Activated CD4-positive, CD25-positive, alpha-beta regulatory T cell treated with anti-CD3 and anti-CD28 coated beads, Interleukin-2, amount 50 U/mL, for 24 hours (primary cell): ENCODE measurements around the gene SGCB.
"Not testable (repeated sequence)": the region's sequence is repeated elsewhere in the genome, so short reads cannot be mapped to it uniquely, and the experiment has no call there.

ENCODE experiments used
- ATAC-seq, 2 donors: fragments of 150-1000 bp; cut with Tn5 transposase; one replicate each; pipeline ENCODE4 v1.10.0; 2021; ENCODE audit warnings: mild to moderate bottlenecking in 1 of 2, moderate library complexity in 1 of 2

Gene SGCB, protein sequence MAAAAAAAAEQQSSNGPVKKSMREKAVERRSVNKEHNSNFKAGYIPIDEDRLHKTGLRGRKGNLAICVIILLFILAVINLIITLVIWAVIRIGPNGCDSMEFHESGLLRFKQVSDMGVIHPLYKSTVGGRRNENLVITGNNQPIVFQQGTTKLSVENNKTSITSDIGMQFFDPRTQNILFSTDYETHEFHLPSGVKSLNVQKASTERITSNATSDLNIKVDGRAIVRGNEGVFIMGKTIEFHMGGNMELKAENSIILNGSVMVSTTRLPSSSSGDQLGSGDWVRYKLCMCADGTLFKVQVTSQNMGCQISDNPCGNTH

DNA sequence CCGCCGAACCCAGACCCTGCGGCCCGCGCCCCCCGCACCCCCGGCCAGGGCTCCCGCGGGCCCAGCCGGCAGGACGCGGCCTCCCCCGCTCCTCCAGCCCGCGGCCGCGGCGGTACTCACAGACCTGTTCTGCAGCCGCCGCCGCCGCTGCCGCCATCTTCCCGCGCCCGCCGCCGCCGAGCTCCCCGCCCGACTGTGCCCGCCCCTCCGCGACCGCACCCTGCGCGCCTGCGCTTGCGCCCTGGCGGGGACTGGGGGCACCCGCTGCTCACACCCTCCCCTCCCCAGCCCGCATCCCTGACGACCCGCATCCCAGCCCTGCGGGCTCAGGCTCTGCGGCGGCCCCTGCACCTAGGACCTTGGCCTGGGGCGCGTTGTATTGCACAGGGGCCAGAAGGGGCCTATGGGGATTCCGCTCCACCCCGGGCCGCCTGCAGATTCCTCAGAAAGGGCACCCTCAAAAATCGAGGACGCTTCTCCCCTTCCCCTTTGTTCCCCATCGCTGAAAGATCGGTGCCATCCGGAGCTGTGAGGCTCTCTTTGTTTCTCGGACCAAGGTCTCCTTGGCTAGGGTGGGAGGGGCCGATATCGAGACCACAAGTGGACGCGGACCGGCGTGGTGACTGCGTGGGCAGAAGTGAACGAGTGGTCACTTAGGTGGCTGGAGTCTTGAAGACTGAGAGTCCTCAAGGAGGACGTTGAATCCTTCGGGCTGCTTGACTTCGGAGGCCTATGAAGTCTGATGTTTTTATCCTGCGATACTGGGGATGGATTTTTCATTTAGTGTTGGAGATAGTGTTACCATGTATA, at the start of gene SGCB:
Gene SGCB, minus strand, starts transcription at position 197 of the 810 bp plus-strand sequence. Its CDS starts 40 bp downstream, at position 157.
- ATAC-seq = peak; percentile 91 to 92

GRCh38 chr4:52086425-52086824, 48.3 kb upstream of the SGCB start:
- not testable (repeated sequence) for ATAC-seq

GRCh38 chr4:52081216-52081615, 43.1 kb upstream of the SGCB start:
- ATAC-seq = no peak

GRCh38 chr4:52079659-52080058, 41.6 kb upstream of the SGCB start:
- ATAC-seq = no peak

DNA sequence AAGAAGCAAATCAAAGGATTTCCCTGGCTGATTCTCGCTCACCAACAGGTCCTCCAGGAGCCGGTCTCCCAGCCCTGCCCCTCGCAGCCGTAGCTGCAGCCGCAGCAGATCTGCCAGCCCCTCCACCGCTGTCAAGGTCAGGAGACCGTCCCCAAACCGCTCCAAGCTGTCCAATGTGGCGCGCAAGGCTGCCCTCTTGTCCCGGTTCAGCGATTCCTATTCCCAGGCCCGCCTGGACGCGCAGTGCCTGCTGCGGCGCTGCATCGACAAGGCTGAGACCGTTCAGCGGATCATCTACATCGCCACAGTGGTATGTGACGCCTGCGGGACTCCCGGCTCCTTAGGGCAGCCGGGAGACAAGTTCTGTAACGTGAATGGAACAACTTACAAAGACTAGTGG, 38.6 kb upstream of the SGCB start:
- ATAC-seq = no peak

DNA sequence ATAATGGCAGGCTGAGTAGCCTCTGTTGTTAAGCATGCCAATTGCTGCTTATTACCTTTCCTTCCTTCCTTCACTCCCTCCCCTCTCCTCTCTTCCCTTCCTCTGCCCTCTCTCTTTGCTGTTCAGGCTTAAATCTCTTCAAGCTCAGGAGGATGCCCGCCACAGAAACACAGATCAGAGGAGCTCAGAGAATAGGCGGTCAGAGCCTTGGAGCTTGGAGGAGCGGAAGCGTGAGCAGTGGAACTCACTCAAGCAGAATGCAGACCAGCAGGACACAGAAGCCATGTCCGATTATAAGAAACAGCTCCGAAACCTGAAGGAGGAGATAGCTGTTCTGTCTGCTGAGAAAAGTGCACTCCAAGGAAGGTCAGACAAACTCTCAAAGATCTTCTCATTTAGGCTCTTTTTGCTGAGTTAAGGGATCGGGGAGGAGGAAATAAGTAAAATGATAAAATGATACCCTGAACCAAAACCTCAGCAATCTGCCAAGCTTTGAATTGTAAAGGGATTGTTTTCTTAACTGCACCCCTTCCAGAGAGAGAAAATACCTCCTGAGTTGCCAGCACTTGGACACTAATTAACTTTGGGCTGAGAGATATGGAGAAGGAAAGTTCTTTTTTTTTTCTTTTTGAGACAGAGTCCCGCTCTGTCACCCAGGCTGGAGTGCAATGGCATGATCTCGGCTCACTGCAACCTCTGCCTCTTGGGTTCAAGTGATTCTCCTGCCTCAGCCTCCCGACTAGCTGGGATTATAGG, 33.9 kb upstream of the SGCB start:
- ATAC-seq = no peak

- no peak for ATAC-seq
These were observed 31.5 kb upstream of the SGCB start for GRCh38 chr4:52069571-52069970.

DNA sequence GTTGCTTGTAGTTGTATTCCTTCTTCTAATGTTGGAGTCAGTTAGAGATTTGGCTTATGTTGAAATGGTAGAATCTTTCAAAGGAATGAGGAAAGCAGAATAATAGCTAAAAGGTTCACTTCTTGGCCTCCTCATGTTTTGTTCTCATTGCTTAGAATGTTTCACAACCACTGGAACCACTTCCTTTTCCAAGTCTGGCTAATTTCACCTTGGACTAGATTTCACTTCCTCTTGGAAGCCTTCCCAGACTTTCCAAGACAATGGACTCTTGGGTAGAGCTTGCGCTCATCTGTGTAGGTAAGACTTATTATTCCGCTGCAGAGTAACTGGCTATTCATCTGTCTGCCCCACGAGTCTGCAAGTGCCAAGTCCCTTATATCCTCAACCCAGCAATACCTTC, 21.3 kb upstream of the SGCB start:
- ATAC-seq = no peak

DNA sequence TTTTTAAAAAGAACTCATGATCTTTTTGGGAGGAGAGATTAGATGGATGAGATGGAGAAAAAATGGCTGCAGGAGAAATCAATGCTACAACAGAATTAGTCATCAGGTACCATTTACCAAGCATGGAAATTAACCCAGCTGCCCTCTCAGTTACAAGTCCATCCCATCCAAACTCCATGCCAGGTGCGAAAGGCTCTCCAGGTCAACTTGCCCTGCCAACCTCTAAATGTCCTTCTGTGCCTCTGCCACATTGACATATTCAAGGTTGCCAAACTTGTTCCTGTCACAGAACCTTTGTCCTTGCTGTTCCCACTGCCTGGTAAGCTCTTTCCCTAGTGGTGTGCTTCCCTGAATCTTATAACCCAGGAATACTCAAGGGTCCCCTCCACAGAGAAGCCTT, 20.2 kb upstream of the SGCB start:
- no peak for ATAC-seq

DNA sequence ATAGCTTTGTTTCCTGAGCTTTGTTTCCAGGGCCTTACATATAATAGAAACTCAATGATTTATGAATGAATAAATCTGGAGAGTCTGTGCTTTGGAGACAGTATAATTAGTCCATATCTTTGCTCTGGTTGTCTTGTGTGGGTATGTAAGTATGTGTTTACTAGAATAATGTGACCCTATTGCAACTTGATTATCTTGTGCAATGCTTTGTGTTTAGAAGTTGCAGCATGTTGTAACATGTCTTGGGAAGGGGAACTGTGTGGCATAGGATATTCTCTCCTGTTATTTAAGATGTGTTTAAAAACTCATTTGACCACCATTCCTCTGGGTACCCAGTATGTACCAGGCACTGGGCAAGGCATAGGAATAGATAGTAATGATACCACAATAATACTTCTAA, 19.1 kb upstream of the SGCB start:
- ATAC-seq = no peak

GRCh38 chr4:52054254-52054653, 16.2 kb upstream of the SGCB start:
- no peak for ATAC-seq

GRCh38 chr4:52052475-52052780, 14.3 kb upstream of the SGCB start:
- ATAC-seq = peak in 1 of 2 donors; percentile 17

- ATAC-seq = no peak
These were observed 13.7 kb upstream of the SGCB start for GRCh38 chr4:52051615-52052474.

- ATAC-seq = peak in 1 of 2 donors; percentile 15
These were observed 13.1 kb upstream of the SGCB start, which contains the start of gene SPATA18 for GRCh38 chr4:52051213-52051614. TSS of gene SPATA18 (plus strand) at chr4:52051304. CDS start at chr4:52051705, 401 bp downstream.

DNA sequence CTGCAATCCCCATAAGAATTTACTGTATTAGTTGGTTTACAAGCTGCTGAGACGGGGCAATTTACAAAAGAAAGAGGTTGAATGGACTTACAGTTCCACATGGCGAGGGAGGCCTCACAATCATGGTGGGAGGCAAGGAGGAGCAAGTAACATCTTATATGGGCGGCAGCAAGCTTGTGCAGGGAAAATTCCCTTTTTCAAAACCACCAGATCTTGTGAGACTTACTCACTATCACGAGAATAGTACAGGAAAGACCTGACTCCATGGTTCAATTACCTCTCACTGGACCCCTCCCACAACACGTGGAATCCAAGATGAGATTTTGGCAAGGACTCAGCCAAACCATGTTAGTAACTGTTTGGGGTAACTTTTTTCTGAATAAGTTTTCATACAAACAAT, 11.2 kb upstream of the SGCB start:
- ATAC-seq = no peak

DNA sequence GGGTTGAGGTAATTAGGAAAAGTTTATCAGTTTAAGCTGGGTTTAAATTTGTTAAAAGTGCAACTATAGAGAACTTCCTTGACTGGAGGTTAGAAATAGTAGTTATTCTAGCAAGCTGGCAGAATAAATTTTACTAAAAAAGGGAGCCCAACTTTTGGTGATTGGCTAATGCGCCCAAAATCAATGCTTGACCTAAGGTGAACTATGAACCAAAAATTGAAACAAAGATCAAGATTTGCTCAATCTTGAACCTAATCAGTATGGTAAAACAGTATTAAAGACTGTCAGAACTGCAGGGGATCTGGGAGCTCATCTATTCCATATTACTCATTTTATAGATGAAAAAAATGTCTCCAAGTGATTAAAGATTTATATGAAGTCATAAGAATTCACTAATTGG, 6.9 kb upstream of the SGCB start:
- ATAC-seq = no peak

DNA sequence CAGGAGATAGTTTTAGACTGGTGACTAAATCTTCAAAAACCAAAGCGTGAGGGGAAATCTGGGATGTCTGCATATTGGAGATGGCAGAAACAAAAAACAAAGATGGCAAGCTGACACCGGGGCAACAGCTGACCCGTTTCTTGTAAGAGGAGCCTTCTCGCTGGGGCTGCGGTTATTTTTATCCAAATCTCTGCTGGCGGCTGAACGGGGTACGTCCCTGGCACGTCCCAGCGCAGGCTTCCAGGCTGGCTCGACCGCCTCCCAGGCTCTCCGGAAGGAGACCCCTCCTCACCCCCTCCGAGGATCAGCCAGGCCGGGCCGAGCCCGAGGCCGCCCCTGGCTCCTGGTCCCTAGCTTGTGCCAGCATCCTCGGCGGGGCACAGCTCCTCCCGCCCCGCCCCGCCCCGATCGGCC, 403 bp downstream of the SGCB start:
- peak; percentile 41 to 53 for ATAC-seq

GRCh38 chr4:52036886-52037530, 1.1 kb downstream of the SGCB start:
- ATAC-seq = no peak

- no peak for ATAC-seq
These were observed 2.9 kb downstream of the SGCB start for GRCh38 chr4:52035190-52035589.

GRCh38 chr4:52032005-52032404, 6.1 kb downstream of the SGCB start:
- no peak for ATAC-seq

DNA sequence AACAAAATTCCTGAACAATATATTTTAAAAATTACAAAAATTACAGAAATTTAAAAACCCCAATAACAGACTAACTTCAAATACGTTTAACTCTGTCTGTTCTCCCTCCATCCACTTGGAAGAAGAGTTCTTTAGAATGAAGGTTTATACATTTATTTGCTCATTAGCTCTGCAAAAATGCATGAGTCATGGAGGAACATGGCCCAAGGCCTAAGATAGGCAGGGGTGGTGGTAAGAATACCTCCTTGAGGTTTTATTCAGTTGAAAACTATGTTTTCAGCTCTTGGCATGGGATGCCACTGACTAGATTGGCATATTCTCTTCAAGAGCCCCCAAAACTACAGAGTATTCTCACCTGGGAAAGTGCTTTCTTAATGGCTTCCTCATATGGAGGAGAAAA, 9.1 kb downstream of the SGCB start:
- ATAC-seq = no peak
